ENCODE results near the gene PDIA3. TPM values are rescaled to one million over a fixed set of nuclear protein-coding genes. Genes with fewer than 3 reads are reported as not detected.
A peak's percentile ranks its signal among the peaks of the same experiment; 100 is the strongest.

Gene PDIA3
- total RNA-seq, 2 experiments from 2014 or later, result 82.1 to 293 TPM

- intact Hi-C loops (cut with micrococcal nuclease; ENCODE audit: unreplicated experiment), result loop anchor here (2.0 kb wide), 1 partner anchor 28 kb away; the partner anchor contains the start of gene ELL3
- POLR2A ChIA-PET, result no interaction called here
- peak; percentile 24 for DNase-seq (ENCODE audit: low spot score)
- Histone ChIP-seq H3K9me2 (ENCODE audit: insufficient read depth, low read length) (no peaks in the 10 kb centered on the region), H2AFZ (ENCODE audit: low read length) (no peak overlapping the region), H4K20me1 (ENCODE audit: insufficient read depth, low read length) (peaks cover 25% of the 10 kb centered on the region), H3K4me1 (ENCODE audit: insufficient read depth, low read length, poor library complexity, severe bottlenecking) (peaks cover 69% of the 10 kb centered on the region), H3K36me3 (ENCODE audit: insufficient read depth, low read length) (peaks cover 56% of the 10 kb centered on the region), H3K9me3 (ENCODE audit: low read length) (no peaks in the 10 kb centered on the region), H3K27ac (ENCODE audit: low read depth, low read length, poor library complexity, severe bottlenecking) (peak overlapping the region; percentile 4), H3K4me2 (ENCODE audit: low read length) (peak overlapping the region; percentile 62), H3K79me2 (ENCODE audit: insufficient read depth, low read depth, low read length) (peaks cover 75% of the 10 kb centered on the region), H3K4me3 (ENCODE audit: low read depth, low read length, poor library complexity, severe bottlenecking) (peak overlapping the region; percentile 82)
- CTCF ChIA-PET (ENCODE audit: unreplicated experiment), result no interaction called here
- no peak for TF ChIP-seq CTCF (conservative IDR thresholded peaks at IDR 0.05; ENCODE audit: low read length)
- BruUV-seq (replicated peaks), result no TSS peak
Observed at GRCh38 chr15:43748376-43748775, 2.1 kb downstream of the PDIA3 start.

GRCh38 chr15:43749690-43750345 is 3.6 kb downstream of the PDIA3 start:
- Histone ChIP-seq H3K36me3 (ENCODE audit: insufficient read depth, low read length) (peaks cover 71% of the 10 kb centered on the region), H3K27ac (ENCODE audit: low read depth, low read length, poor library complexity, severe bottlenecking) (peak overlapping the region; percentile 54), H3K4me3 (ENCODE audit: low read depth, low read length, poor library complexity, severe bottlenecking) (peak overlapping the region; percentile 62), H3K4me2 (ENCODE audit: low read length) (peak overlapping the region; percentile 69), H2AFZ (ENCODE audit: low read length) (no peak overlapping the region), H3K4me1 (ENCODE audit: insufficient read depth, low read length, poor library complexity, severe bottlenecking) (peaks cover 55% of the 10 kb centered on the region), H3K9me3 (ENCODE audit: low read length) (no peaks in the 10 kb centered on the region), H3K9me2 (ENCODE audit: insufficient read depth, low read length) (no peaks in the 10 kb centered on the region), H3K79me2 (ENCODE audit: insufficient read depth, low read depth, low read length) (peaks cover 90% of the 10 kb centered on the region), H4K20me1 (ENCODE audit: insufficient read depth, low read length) (peaks cover 31% of the 10 kb centered on the region)
- ChIA-PET CTCF (ENCODE audit: unreplicated experiment) (no interaction called here), POLR2A (interaction anchor here (0.7 to 1.1 kb wide), 4 partner anchors 22 to 870 kb away, joined by 3 to 6 read pairs (median 4); no protein-coding TSS in a partner anchor)
- DNase-seq (ENCODE audit: low spot score), result peak; percentile 92
- TF ChIP-seq CTCF (conservative IDR thresholded peaks at IDR 0.05; ENCODE audit: low read length), result no peak
- no peak for TF ChIP-seq EZH2phosphoT487 (IDR thresholded peaks at IDR 0.05; ENCODE audit: borderline replicate concordance, low read depth, low read length)
- BruUV-seq (replicated peaks), result no TSS peak
- intact Hi-C loops (cut with micrococcal nuclease; ENCODE audit: unreplicated experiment), result loop anchor here (2.0 kb wide), 1 partner anchor 27 kb away; the partner anchor contains the start of gene ELL3

- H4K20me1 ChIP-seq (ENCODE audit: insufficient read depth, low read length), result peaks cover 36% of the 10 kb centered on the region
- BruUV-seq (replicated peaks), result no TSS peak
- H3K9me2 ChIP-seq (ENCODE audit: insufficient read depth, low read length), result no peaks in the 10 kb centered on the region
- no peak overlapping the region for H3K4me2 ChIP-seq (ENCODE audit: low read length)
- no peak overlapping the region for H3K27ac ChIP-seq (ENCODE audit: low read depth, low read length, poor library complexity, severe bottlenecking)
- CTCF ChIA-PET (ENCODE audit: unreplicated experiment), result no interaction called here
- DNase-seq (ENCODE audit: low spot score), result no peak
- peaks cover 91% of the 10 kb centered on the region for H3K36me3 ChIP-seq (ENCODE audit: insufficient read depth, low read length)
- H3K4me3 ChIP-seq (ENCODE audit: low read depth, low read length, poor library complexity, severe bottlenecking), result no peak overlapping the region
- H3K79me2 ChIP-seq (ENCODE audit: insufficient read depth, low read depth, low read length), result peaks cover 100% of the 10 kb centered on the region
- intact Hi-C loops (cut with micrococcal nuclease; ENCODE audit: unreplicated experiment), result no loop called here
- POLR2A ChIA-PET, result no interaction called here
- no peak for TF ChIP-seq EZH2phosphoT487 (IDR thresholded peaks at IDR 0.05; ENCODE audit: borderline replicate concordance, low read depth, low read length)
- TF ChIP-seq CTCF (conservative IDR thresholded peaks at IDR 0.05; ENCODE audit: low read length), result no peak
- peaks cover 46% of the 10 kb centered on the region for H3K4me1 ChIP-seq (ENCODE audit: insufficient read depth, low read length, poor library complexity, severe bottlenecking)
- no peaks in the 10 kb centered on the region for H3K9me3 ChIP-seq (ENCODE audit: low read length)
- no peak overlapping the region for H2AFZ ChIP-seq (ENCODE audit: low read length)
Observed at GRCh38 chr15:43751885-43752284, 5.6 kb downstream of the PDIA3 start.

All from OCI-LY7 (cell line).